Lower lobe of right lung (tissue), 2 donors: ENCODE data around the gene IVNS1ABP. TPM values are rescaled to one million over a fixed set of nuclear protein-coding genes. Genes with fewer than 3 reads are reported as not detected.

Source experiments
- ATAC-seq, 2 donors: fragments of 200-7000 bp; cut with Tn5 transposase; one replicate each; pipeline ENCODE4 v1.9.1; 2020 to 2022; ENCODE audit warnings: mild to moderate bottlenecking in 2 of 2, moderate library complexity in 2 of 2
- DNase-seq: peaks from one replicate; pipeline ENCODE4 v3.0.0-alpha.2; 2020
- H3K27ac ChIP-seq: fragments of 200-600 bp; one replicate; pipeline ENCODE4 v1.8.0; 2022
- H3K27me3 ChIP-seq: fragments of 200-600 bp; one replicate; pipeline ENCODE4 v1.8.0; 2022; ENCODE audit warnings: low read depth
- H3K36me3 ChIP-seq: fragments of 200-600 bp; one replicate; pipeline ENCODE4 v1.8.0; 2022; ENCODE audit warnings: mild to moderate bottlenecking
- H3K4me1 ChIP-seq: fragments of 200-600 bp; one replicate; pipeline ENCODE4 v1.8.0; 2022
- H3K4me3 ChIP-seq: fragments of 200-600 bp; one replicate; pipeline ENCODE4 v1.8.0; 2022; ENCODE audit warnings: mild to moderate bottlenecking
- H3K9me3 ChIP-seq: fragments of 200-600 bp; one replicate; pipeline ENCODE4 v1.8.0; 2022
- intact Hi-C: fragments of 100-400 bp; cut with DNase I; formaldehyde crosslinking; loops from one replicate; pipeline ENCODE4 v1.11.0; 2022
- total RNA-seq: library from RNA; stranded (reverse); fragmentation: NEBNext Ultra II Directional; extraction: Animal tissue kit (Norgen Biotek cat#: 25700); gene quantifications from one replicate; pipeline ENCODE4 v1.2.1, GENCODE V29; 2021
- TF ChIP-seq, protein P1 (sequence below): fragments of 200-600 bp; IDR thresholded peaks from one replicate; pipeline ENCODE4 v1.8.0; 2022; ENCODE audit warnings: antibody characterized with exemption, mild to moderate bottlenecking
- donor health status: DM: no; HTN: yes; CAD: no; lungs with severe emphysema.

The IVNS1ABP gene
- total RNA-seq, 1 donor from 2014 or later = 79.9 TPM

DNA sequence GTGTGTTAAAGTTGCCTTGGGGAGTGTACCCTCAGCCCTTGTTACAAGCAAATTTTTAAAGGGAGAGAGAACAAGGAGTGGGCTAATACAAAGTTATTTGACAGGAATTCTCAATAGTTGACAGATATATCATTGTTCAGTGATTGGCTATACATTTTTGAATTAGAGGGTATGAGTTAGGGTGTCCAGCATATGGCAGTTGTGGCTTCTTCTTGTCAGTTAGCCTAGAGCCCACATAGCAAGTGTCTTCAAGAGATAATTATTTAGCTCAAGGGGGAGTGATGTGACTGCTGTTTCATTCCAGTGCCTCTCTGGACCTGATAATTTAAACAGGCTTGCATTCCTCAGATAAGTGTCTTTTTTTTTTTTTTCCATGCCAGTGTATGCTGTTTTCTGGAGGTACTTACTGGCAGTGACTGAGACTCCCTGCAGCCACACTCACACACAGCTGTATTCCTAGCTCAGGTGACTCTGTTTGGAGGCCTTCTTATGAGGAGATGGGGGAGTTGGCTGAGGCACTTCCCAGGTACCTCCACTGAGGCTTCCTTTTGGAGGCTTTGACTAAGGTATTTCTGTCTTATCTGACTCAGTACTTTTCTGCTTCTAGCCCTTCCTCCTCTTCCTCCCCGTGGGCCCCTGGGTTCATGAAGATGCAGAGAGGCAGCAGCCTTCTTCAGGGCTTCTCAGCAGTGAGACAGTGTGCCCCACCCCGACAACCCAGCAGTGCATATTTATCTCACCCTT lies 32.3 kb downstream of the IVNS1ABP start:
- no peaks in the 10 kb centered on the region for H3K4me1 ChIP-seq
- intact Hi-C loops = no loop called here
- TF ChIP-seq, protein P1, sequence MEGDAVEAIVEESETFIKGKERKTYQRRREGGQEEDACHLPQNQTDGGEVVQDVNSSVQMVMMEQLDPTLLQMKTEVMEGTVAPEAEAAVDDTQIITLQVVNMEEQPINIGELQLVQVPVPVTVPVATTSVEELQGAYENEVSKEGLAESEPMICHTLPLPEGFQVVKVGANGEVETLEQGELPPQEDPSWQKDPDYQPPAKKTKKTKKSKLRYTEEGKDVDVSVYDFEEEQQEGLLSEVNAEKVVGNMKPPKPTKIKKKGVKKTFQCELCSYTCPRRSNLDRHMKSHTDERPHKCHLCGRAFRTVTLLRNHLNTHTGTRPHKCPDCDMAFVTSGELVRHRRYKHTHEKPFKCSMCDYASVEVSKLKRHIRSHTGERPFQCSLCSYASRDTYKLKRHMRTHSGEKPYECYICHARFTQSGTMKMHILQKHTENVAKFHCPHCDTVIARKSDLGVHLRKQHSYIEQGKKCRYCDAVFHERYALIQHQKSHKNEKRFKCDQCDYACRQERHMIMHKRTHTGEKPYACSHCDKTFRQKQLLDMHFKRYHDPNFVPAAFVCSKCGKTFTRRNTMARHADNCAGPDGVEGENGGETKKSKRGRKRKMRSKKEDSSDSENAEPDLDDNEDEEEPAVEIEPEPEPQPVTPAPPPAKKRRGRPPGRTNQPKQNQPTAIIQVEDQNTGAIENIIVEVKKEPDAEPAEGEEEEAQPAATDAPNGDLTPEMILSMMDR = no peak
- DNase-seq (no peak), ATAC-seq (peak; percentile 29 to 42)
- H3K36me3 ChIP-seq = no peaks in the 10 kb centered on the region
- H3K4me3 ChIP-seq = no peak overlapping the region
- no peaks in the 10 kb centered on the region for H3K9me3 ChIP-seq
- H3K27ac ChIP-seq = no peak overlapping the region
- no peaks in the 10 kb centered on the region for H3K27me3 ChIP-seq

DNA sequence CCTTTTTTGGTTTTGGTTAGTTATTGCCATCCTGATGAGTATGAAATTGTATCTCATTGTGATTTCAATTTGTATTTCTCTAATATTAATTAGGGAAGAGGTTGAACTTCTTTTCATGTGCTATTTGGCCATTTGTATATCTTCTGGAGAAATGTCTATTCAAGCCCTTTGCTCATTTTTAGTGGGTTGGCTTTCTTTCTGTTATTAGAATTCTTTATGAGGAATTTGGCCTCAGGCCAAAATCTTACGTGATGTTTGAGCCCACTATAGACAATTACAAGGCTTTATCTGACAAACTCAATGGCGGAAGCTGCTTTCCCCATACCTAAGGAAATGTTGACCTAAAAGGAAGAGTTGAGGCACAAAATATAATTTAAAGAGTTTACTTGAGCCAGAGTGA lies 32.9 kb downstream of the IVNS1ABP start:
- intact Hi-C loops = no loop called here
- Histone ChIP-seq H3K4me3 (no peak overlapping the region), H3K27me3 (no peaks in the 10 kb centered on the region), H3K9me3 (no peaks in the 10 kb centered on the region), H3K36me3 (no peaks in the 10 kb centered on the region), H3K27ac (no peak overlapping the region), H3K4me1 (no peaks in the 10 kb centered on the region)
- TF ChIP-seq, protein P1 = no peak
- DNase-seq = no peak
- no peak for ATAC-seq

DNA sequence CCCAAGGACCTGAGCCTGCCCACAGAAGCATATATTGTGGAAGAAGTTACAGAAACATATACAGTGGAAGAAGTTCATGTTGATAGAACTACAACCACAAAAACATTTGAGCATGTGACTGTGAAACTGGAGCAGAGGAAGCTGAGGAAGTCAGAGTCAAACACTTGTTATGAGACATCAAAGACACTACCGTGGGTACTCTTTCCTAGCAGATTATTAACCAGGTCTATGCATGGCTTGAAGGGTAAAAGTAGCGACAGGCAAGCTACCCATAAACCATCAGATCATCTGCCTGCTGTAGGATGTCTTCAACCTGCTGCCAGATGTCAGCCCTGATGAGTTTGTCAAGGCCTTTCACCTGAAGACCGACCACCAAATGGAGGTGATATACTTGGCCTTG lies 35.8 kb downstream of the IVNS1ABP start:
- Histone ChIP-seq H3K36me3 (no peaks in the 10 kb centered on the region), H3K4me3 (no peak overlapping the region), H3K9me3 (no peaks in the 10 kb centered on the region), H3K4me1 (no peaks in the 10 kb centered on the region), H3K27me3 (no peaks in the 10 kb centered on the region), H3K27ac (no peak overlapping the region)
- intact Hi-C loops = no loop called here
- ATAC-seq (no peak), DNase-seq (no peak)
- TF ChIP-seq, protein P1 = no peak

DNA sequence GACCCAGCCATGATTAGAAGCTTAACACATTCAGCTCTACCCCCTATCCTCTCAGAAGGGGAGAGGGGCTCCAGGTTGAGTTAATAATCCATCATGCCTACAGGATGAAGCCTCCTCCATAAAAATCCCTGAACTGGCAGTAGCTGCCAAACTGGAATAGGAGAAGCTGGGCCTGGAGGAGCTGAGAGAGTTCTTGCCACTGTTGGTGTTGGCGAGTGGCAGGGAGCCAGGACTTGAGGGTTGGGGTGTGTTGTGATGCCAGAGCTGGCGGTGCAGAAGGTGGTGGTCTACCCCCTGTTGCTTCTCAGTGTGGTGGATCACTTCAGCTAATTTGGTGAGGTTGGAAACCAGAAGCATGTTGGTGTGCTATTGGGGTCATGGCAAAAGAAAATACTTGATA lies 36.5 kb downstream of the IVNS1ABP start:
- TF ChIP-seq, protein P1 = no peak
- Histone ChIP-seq H3K27ac (no peak overlapping the region), H3K4me1 (no peaks in the 10 kb centered on the region), H3K4me3 (no peak overlapping the region), H3K9me3 (no peaks in the 10 kb centered on the region), H3K27me3 (no peaks in the 10 kb centered on the region), H3K36me3 (no peaks in the 10 kb centered on the region)
- DNase-seq = no peak
- no peak for ATAC-seq
- intact Hi-C loops = no loop called here

DNA sequence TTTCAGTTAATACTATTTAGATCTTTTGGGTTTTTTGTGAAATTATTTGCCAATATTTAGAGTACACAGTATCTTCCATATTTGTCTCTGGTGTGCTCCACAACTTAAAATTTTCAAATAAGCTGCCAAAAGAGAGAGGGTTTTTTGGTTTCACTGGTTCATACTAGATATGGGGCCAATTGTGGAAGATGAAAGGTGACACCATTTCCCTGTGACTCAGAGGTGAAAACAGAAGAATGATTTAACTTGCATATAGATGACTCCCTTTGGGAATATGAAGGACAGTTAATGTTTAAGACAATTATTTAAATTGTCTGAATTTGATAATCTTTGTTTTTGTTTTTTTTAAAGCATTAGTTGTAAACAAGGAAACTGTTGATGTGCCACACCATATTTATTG lies 37.5 kb downstream of the IVNS1ABP start:
- H3K4me3 ChIP-seq = no peak overlapping the region
- H3K9me3 ChIP-seq = no peaks in the 10 kb centered on the region
- TF ChIP-seq, protein P1 = no peak
- no peak overlapping the region for H3K27ac ChIP-seq
- no peaks in the 10 kb centered on the region for H3K4me1 ChIP-seq
- no peak for ATAC-seq
- intact Hi-C loops = no loop called here
- DNase-seq = no peak
- no peaks in the 10 kb centered on the region for H3K27me3 ChIP-seq
- H3K36me3 ChIP-seq = no peaks in the 10 kb centered on the region
